ENCODE results near the gene RPRML. TPM values are rescaled to one million over a fixed set of nuclear protein-coding genes. Genes with fewer than 3 reads are reported as not detected.
A peak's percentile ranks its signal among the peaks of the same experiment; 100 is the strongest.
"Not testable (repeated sequence)": the region's sequence is repeated elsewhere in the genome, so short reads cannot be mapped to it uniquely, and the experiment has no call there.

RPRML gene
- total RNA-seq (2021; fragmentation: NEBNext Ultra II Directional; extraction: Animal tissue kit (Norgen Biotek cat#: 25700)), result not detected
- long read RNA-seq, result 0 reads

- DNase-seq, result no peak
- no peak within 1 kb of the TSS for H3K27ac Mint-ChIP-seq
- H3K4me3 Mint-ChIP-seq, result peak within 1 kb of the TSS; percentile 50
Measured at GRCh38 chr17:46979147-46979863, at the start of gene RPRML. TSS of gene RPRML (minus strand) at chr17:46979253. CDS start at chr17:46979007, 246 bp downstream.

GRCh38 chr17:47016966-47017365, 37.9 kb upstream of the RPRML start:
- H3K4me3 Mint-ChIP-seq; H3K36me3 Mint-ChIP-seq (ENCODE audit: low read depth): not testable (repeated sequence)

More at GRCh38 chr17:46979147-46979863, at the start of gene RPRML:
- Mint-ChIP-seq H3K36me3 (ENCODE audit: low read depth) (0 out of 2 replicates have a peak, but pooled peaks cover 4% of the 10 kb centered on the region), H3K9me3 (no peaks in the 10 kb centered on the region), H3K4me1 (ENCODE audit: low read depth) (peaks cover 11% of the 10 kb centered on the region; the same call in 1 of the 2 replicates), H3K27me3 (ENCODE audit: insufficient read depth) (peaks cover 48% of the 10 kb centered on the region)
- no peak for TF ChIP-seq CTCF (IDR thresholded peaks at IDR 0.05)

GRCh38 chr17:47013341-47013740, 34.3 kb upstream of the RPRML start:
- Mint-ChIP-seq H3K36me3 (ENCODE audit: low read depth) (no peaks in the 10 kb centered on the region), H3K27me3 (ENCODE audit: insufficient read depth) (peaks cover 1% of the 10 kb centered on the region; the same call in 1 of the 2 replicates), H3K4me1 (ENCODE audit: low read depth) (peaks cover 12% of the 10 kb centered on the region), H3K9me3 (no peaks in the 10 kb centered on the region), H3K27ac (no peak overlapping the region), H3K4me3 (no peak overlapping the region)
- TF ChIP-seq CTCF (IDR thresholded peaks at IDR 0.05), result no peak
- no peak for DNase-seq

More at GRCh38 chr17:47016966-47017365, 37.9 kb upstream of the RPRML start:
- not testable (repeated sequence) for DNase-seq; H3K4me1 Mint-ChIP-seq (ENCODE audit: low read depth); H3K27ac Mint-ChIP-seq; H3K9me3 Mint-ChIP-seq; H3K27me3 Mint-ChIP-seq (ENCODE audit: insufficient read depth)

GRCh38 chr17:47012457-47012856, 33.4 kb upstream of the RPRML start:
- H3K4me1 Mint-ChIP-seq (ENCODE audit: low read depth), result peaks cover 12% of the 10 kb centered on the region
- H3K9me3 Mint-ChIP-seq, result no peaks in the 10 kb centered on the region
- TF ChIP-seq CTCF (IDR thresholded peaks at IDR 0.05), result no peak
- no peaks in the 10 kb centered on the region for H3K36me3 Mint-ChIP-seq (ENCODE audit: low read depth)
- no peak overlapping the region for H3K4me3 Mint-ChIP-seq
- no peak overlapping the region for H3K27ac Mint-ChIP-seq
- DNase-seq, result no peak
- peaks cover 1% of the 10 kb centered on the region; the same call in 1 of the 2 replicates for H3K27me3 Mint-ChIP-seq (ENCODE audit: insufficient read depth)

GRCh38 chr17:47009759-47010594, 30.9 kb upstream of the RPRML start:
- TF ChIP-seq CTCF (IDR thresholded peaks at IDR 0.05), result no peak
- H3K27me3 Mint-ChIP-seq (ENCODE audit: insufficient read depth), result peaks cover 1% of the 10 kb centered on the region; the same call in 1 of the 2 replicates
- H3K4me3 Mint-ChIP-seq, result no peak overlapping the region
- H3K4me1 Mint-ChIP-seq (ENCODE audit: low read depth), result peaks cover 12% of the 10 kb centered on the region
- peak; percentile 9 for DNase-seq
- no peak overlapping the region for H3K27ac Mint-ChIP-seq
- no peaks in the 10 kb centered on the region for H3K9me3 Mint-ChIP-seq
- H3K36me3 Mint-ChIP-seq (ENCODE audit: low read depth), result no peaks in the 10 kb centered on the region

Data from HFFc6 (cell line).